Middle frontal gyrus (tissue), 1 donor: ENCODE results near the gene MPPED1.

Experiments
- DNase-seq: peaks from one replicate; pipeline ENCODE4 v3.0.0-alpha.2; 2015; ENCODE audit warnings: low spot score; ENCODE audit errors: extremely low spot score

MPPED1 gene

GRCh38 chr22:43411869-43412807 is at the start of gene MPPED1:
MPPED1 (plus strand) TSS chr22:43412014; CDS start chr22:43424986, 12,972 bp downstream.
- no peak for DNase-seq

- DNase-seq = no peak
Measured at GRCh38 chr22:43363315-43364168, 48.3 kb upstream of the MPPED1 start.

- no peak for DNase-seq
Measured at GRCh38 chr22:43364169-43364435, 47.7 kb upstream of the MPPED1 start.

GRCh38 chr22:43365715-43366440 is 45.9 kb upstream of the MPPED1 start:
- no peak for DNase-seq

- DNase-seq = no peak
Measured at GRCh38 chr22:43370036-43370435, 41.8 kb upstream of the MPPED1 start.

GRCh38 chr22:43375951-43376455 is 35.8 kb upstream of the MPPED1 start:
- no peak for DNase-seq

- DNase-seq = peak; percentile 35
Measured at GRCh38 chr22:43376765-43377547, 34.9 kb upstream of the MPPED1 start.

- DNase-seq = peak; percentile 8
Measured at GRCh38 chr22:43377548-43377895, 34.3 kb upstream of the MPPED1 start.

GRCh38 chr22:43377896-43378704 is 33.7 kb upstream of the MPPED1 start:
- no peak for DNase-seq

GRCh38 chr22:43381693-43382092 is 30.1 kb upstream of the MPPED1 start:
- no peak for DNase-seq

GRCh38 chr22:43384863-43385262 is 27.0 kb upstream of the MPPED1 start:
- DNase-seq = no peak

- peak; percentile 79 for DNase-seq
Measured at GRCh38 chr22:43385770-43386641, 25.8 kb upstream of the MPPED1 start.

- DNase-seq = no peak
Measured at GRCh38 chr22:43387815-43388214, 24.0 kb upstream of the MPPED1 start.

- DNase-seq = peak; percentile 44
Measured at GRCh38 chr22:43388420-43388851, 23.4 kb upstream of the MPPED1 start.

GRCh38 chr22:43389227-43389836 is 22.5 kb upstream of the MPPED1 start:
- no peak for DNase-seq

- DNase-seq = no peak
Measured at GRCh38 chr22:43390166-43390565, 21.6 kb upstream of the MPPED1 start.

- DNase-seq = no peak
Measured at GRCh38 chr22:43390872-43391271, 20.9 kb upstream of the MPPED1 start.

- DNase-seq = no peak
Measured at GRCh38 chr22:43391306-43391705, 20.5 kb upstream of the MPPED1 start.
